PC-3 (cell line): ENCODE results near the gene ARL4C. TPM values are rescaled to one million over a fixed set of nuclear protein-coding genes. Genes with fewer than 3 reads are reported as not detected.

Experiments
- ATAC-seq: fragments of 200-7000 bp; cut with Tn5 transposase; 2 replicates; pipeline ENCODE4 v1.9.1; 2020; ENCODE audit warnings: mild to moderate bottlenecking, moderate library complexity
- BruUV-seq: library from RNA; stranded (reverse); fragments of 400-500 nt; replicated peaks from 2 replicates; lab custom pipeline; 2021; lab: Mats Ljungman, UMichigan
- CTCF ChIA-PET: fragments of 300-600 bp; sonication (Branson Sonifier 250); formaldehyde crosslinking; loops from one replicate; lab custom pipeline; 2022; ENCODE audit warnings: antibody characterized with exemption; lab: Charles Lee
- POLR2A ChIA-PET: fragments of 300-600 bp; sonication (Branson Sonifier 250); formaldehyde crosslinking; loops from one replicate; lab custom pipeline; 2022; ENCODE audit warnings: antibody characterized with exemption; ENCODE audit not compliant: unreplicated experiment; lab: Charles Lee
- DNase-seq: peaks from one replicate; pipeline ENCODE4 v3.0.0-alpha.2; 2015
- H2AFZ ChIP-seq: fragments of 300-600 bp; sonication (generic); 2 replicates; pipeline ENCODE4 v1.6.0; 2016; ENCODE audit warnings: antibody characterized with exemption, low read length
- H3F3A ChIP-seq: fragments of 300-600 bp; sonication (generic); one replicate; pipeline ENCODE4 v1.6.0; 2017; ENCODE audit warnings: antibody characterized with exemption, low read length, control low read depth, mild to moderate bottlenecking; ENCODE audit not compliant: unreplicated experiment
- H3K27ac ChIP-seq: fragments of 300-600 bp; sonication (generic); 2 replicates; pipeline ENCODE4 v1.5.1; 2016; ENCODE audit warnings: mild to moderate bottlenecking, low read length
- H3K27me3 ChIP-seq: fragments of 300-600 bp; sonication (generic); 2 replicates; pipeline ENCODE4 v1.6.1; 2016; ENCODE audit warnings: low read length, mixed read lengths
- H3K36me3 ChIP-seq: fragments of 300-600 bp; sonication (generic); 2 replicates; pipeline ENCODE4 v1.6.1; 2016; ENCODE audit warnings: low read depth, mixed run types, low read length, mixed read lengths
- H3K4me1 ChIP-seq: fragments of 300-600 bp; sonication (generic); 2 replicates; pipeline ENCODE4 v1.5.1; 2016; ENCODE audit warnings: low read length; ENCODE audit not compliant: insufficient read depth
- H3K4me2 ChIP-seq: fragments of 300-600 bp; sonication (generic); 2 replicates; pipeline ENCODE4 v1.6.0; 2016; ENCODE audit warnings: low read length
- H3K4me3 ChIP-seq: fragments of 300-600 bp; sonication (generic); 2 replicates; pipeline ENCODE4 v1.5.1; 2016; ENCODE audit warnings: mild to moderate bottlenecking, low read length, mixed read lengths
- H3K79me2 ChIP-seq: fragments of 300-600 bp; sonication (generic); 2 replicates; pipeline ENCODE4 v1.6.1; 2017; ENCODE audit warnings: low read length, mixed read lengths
- H3K9ac ChIP-seq: fragments of 300-600 bp; sonication (generic); 2 replicates; pipeline ENCODE4 v1.6.0; 2016; ENCODE audit warnings: mild to moderate bottlenecking, low read length
- H3K9me2 ChIP-seq: fragments of 300-600 bp; sonication (generic); replicated peaks from 2 replicates; pipeline ENCODE4 v1.6.1; 2016; ENCODE audit warnings: mixed run types, low read length, mixed read lengths
- H3K9me3 ChIP-seq: fragments of 300-600 bp; sonication (generic); 2 replicates; pipeline ENCODE4 v1.6.1; 2016; ENCODE audit warnings: low read length, mixed read lengths
- H4K20me1 ChIP-seq: fragments of 300-600 bp; sonication (generic); 2 replicates; pipeline ENCODE4 v1.6.1; 2016; ENCODE audit warnings: low read length, mixed read lengths
- CTCF ChIP-seq: fragments of 300-600 bp; sonication (generic); conservative IDR thresholded peaks from 2 replicates; pipeline ENCODE4 v1.5.1; 2017; ENCODE audit warnings: antibody characterized with exemption, low read depth, mild to moderate bottlenecking, low read length
- EZH2 ChIP-seq: fragments of 300-600 bp; sonication (generic); IDR thresholded peaks from one replicate; pipeline ENCODE4 v1.6.1; 2017; ENCODE audit warnings: antibody characterized with exemption, mild to moderate bottlenecking, low read length; ENCODE audit not compliant: unreplicated experiment
- EZH2phosphoT487 ChIP-seq: fragments of 300-600 bp; sonication (generic); IDR thresholded peaks from 2 replicates; pipeline ENCODE4 v1.6.1; 2018; ENCODE audit warnings: mild to moderate bottlenecking, antibody characterized with exemption, low read length, borderline replicate concordance
- intact Hi-C: fragments of 100-400 bp; cut with micrococcal nuclease; formaldehyde crosslinking; loops from 2 replicates; pipeline ENCODE4 v1.9.0; 2023
- total RNA-seq: library from RNA; depleted of rRNA; stranded (reverse); fragments of >200 nt; gene quantifications from 2 replicates; pipeline ENCODE4 v1.2.3, GENCODE V29; 2014

Gene ARL4C
- total RNA-seq, 1 experiment from 2014 or later = 19.9 TPM

DNA sequence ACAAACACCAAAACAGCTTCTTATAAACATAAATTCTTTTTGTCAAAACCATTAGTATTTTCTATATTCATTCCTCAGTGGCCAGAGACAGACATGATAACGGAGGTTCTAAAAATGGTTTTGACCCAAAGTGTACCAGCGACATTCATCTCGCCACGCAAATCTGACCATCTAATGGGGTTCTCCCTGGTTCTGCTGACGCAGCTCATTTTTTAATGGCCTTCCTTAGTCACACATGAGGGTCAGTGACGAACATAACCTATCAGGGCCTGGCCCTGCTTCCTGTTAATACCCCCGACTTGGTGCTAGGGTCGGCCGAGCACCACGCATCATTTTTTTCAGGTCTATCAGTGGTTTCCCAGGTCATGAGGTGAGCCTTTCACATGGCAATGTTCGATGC is 45.9 kb upstream of the ARL4C start:
- ATAC-seq (no peak), DNase-seq (no peak)
- Histone ChIP-seq H3K4me1 (peaks cover 5% of the 10 kb centered on the region; the same call in 1 of the 2 replicates), H3K36me3 (no peaks in the 10 kb centered on the region), H3K4me3 (no peak overlapping the region), H3K27me3 (no peaks in the 10 kb centered on the region), H3K9me3 (no peaks in the 10 kb centered on the region), H2AFZ (no peak overlapping the region), H4K20me1 (no peaks in the 10 kb centered on the region), H3K9me2 (no peaks in the 10 kb centered on the region), H3K9ac (no peak overlapping the region), H3K27ac (no peak overlapping the region), H3K79me2 (no peaks in the 10 kb centered on the region), H3F3A (no peaks in the 10 kb centered on the region), H3K4me2 (no peak overlapping the region)
- ChIA-PET POLR2A (no interaction called here), CTCF (no interaction called here)
- intact Hi-C loops = no loop called here
- TF ChIP-seq EZH2 (no peak), CTCF (no peak), EZH2phosphoT487 (no peak)
- no TSS peak for BruUV-seq

GRCh38 chr2:234537929-234538328 is 41.0 kb upstream of the ARL4C start:
- H3F3A ChIP-seq = no peaks in the 10 kb centered on the region
- BruUV-seq = no TSS peak
- intact Hi-C loops = no loop called here
- no peaks in the 10 kb centered on the region for H3K79me2 ChIP-seq
- H3K4me2 ChIP-seq = no peak overlapping the region
- CTCF ChIA-PET = interaction anchor here (0.6 kb wide), 1 partner anchor 579 kb away, joined by 3 read pairs; no protein-coding TSS in a partner anchor
- H3K4me1 ChIP-seq = no peaks in the 10 kb centered on the region
- no peaks in the 10 kb centered on the region for H3K9me3 ChIP-seq
- H3K4me3 ChIP-seq = no peak overlapping the region
- no peak for DNase-seq
- no peaks in the 10 kb centered on the region for H3K27me3 ChIP-seq
- no peaks in the 10 kb centered on the region for H3K9me2 ChIP-seq
- TF ChIP-seq CTCF (no peak), EZH2phosphoT487 (no peak), EZH2 (no peak)
- no peak overlapping the region for H2AFZ ChIP-seq
- POLR2A ChIA-PET = no interaction called here
- H4K20me1 ChIP-seq = no peaks in the 10 kb centered on the region
- no peak overlapping the region for H3K9ac ChIP-seq
- no peaks in the 10 kb centered on the region for H3K36me3 ChIP-seq
- no peak overlapping the region for H3K27ac ChIP-seq
- ATAC-seq = no peak

- ChIA-PET POLR2A (no interaction called here), CTCF (no interaction called here)
- no peaks in the 10 kb centered on the region for H3K79me2 ChIP-seq
- no peak overlapping the region for H2AFZ ChIP-seq
- H3K27ac ChIP-seq = no peak overlapping the region
- H4K20me1 ChIP-seq = no peaks in the 10 kb centered on the region
- no peaks in the 10 kb centered on the region for H3K9me2 ChIP-seq
- H3K9ac ChIP-seq = no peak overlapping the region
- H3K4me3 ChIP-seq = no peak overlapping the region
- DNase-seq (no peak), ATAC-seq (no peak)
- BruUV-seq = no TSS peak
- no peaks in the 10 kb centered on the region for H3F3A ChIP-seq
- H3K36me3 ChIP-seq = no peaks in the 10 kb centered on the region
- H3K9me3 ChIP-seq = no peaks in the 10 kb centered on the region
- intact Hi-C loops = no loop called here
- H3K4me2 ChIP-seq = no peak overlapping the region
- H3K27me3 ChIP-seq = no peaks in the 10 kb centered on the region
- H3K4me1 ChIP-seq = no peaks in the 10 kb centered on the region
- TF ChIP-seq EZH2 (no peak), CTCF (no peak), EZH2phosphoT487 (no peak)
These were observed 39.5 kb upstream of the ARL4C start for GRCh38 chr2:234536178-234536965.
